Cerebellar nuclear complex (tissue), 1 donor: ENCODE measurements around the gene LTBP2.

ENCODE experiments used
- DNase-seq, 2 experiments: peaks; one replicate each; lab custom pipeline; 2025; lab: John Stamatoyannopoulos, UW

The LTBP2 gene

GRCh38 chr14:74612350-74613021, 449 bp upstream of the LTBP2 start:
- no peak for DNase-seq

- DNase-seq = no peak
These were observed 979 bp downstream of the LTBP2 start for GRCh38 chr14:74610866-74611649.

GRCh38 chr14:74610199-74610865, 1.7 kb downstream of the LTBP2 start:
- no peak for DNase-seq

DNA sequence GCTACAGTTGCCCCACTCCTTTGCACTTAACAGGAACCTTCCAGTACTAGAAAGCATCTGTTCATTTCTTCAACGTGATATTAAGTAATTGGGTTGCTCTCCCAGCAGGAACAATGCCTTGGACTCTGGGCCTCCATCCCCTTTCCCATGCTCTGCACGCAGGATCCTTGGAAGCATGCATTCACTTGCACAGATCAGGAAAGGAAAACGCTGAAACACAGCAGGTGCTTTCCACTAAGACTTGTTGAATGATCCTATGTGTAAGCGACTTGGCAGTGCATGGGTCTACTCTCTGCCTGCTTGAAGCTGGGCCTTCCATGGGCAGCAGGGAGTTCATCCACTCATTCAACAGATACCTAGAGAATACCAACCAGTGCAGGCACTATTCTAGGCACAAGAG, 2.3 kb downstream of the LTBP2 start:
- DNase-seq = no peak

GRCh38 chr14:74608959-74609611, 3.0 kb downstream of the LTBP2 start:
- DNase-seq = no peak

DNA sequence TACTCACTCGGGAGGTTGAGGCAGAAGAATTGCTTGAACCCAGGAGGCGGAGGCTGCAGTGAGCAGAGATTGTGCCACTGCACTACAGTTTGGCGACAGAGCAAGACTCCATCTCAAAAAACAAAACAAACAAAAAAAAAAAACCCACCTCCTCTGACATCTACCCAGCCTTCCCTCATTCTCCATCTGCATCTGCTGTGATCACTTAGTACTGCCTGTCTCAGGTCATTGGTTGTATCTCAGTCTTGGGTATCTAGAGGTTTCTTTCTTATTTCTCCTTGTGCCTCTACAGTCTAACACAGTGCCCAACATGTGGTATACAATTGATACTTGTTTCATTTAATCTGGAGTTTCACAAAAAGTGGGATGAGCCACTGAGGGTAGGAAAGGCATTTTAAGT, 5.3 kb downstream of the LTBP2 start:
- no peak for DNase-seq

DNA sequence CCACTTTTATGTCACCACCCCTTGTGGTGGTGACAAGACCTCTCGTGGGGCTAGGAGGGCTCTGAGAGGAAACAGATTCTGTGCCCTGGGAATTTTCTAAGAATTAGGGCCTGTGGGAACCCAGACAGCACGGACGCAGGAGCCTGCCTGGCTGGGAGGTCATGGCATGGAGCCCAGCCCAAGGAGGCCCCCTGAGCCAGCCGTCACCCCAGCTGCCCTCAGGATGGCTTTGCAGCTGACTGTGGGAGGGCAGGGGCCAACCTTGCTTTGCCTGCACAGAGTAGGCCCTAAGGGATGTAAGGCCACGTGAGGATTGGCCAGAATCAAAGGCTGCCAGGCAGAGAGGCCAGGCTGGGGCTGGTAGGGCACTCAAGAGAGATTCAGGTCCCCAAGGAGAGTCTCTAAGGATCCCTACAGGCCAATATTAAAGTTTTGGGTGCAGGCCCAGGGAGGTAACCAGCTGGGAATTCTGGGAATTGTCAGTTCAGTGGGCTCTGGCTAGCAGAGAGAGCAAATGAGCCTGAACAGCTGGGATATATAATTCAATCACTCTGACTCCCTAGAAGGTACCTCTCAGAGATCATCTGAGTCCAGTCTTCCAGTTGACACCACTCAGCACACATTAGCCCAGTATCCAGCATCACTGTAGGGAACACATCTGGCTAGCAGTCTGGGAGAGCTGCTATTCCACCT, 6.4 kb downstream of the LTBP2 start:
- no peak for DNase-seq

- no peak for DNase-seq
These were observed 7.1 kb downstream of the LTBP2 start for GRCh38 chr14:74604911-74605310.

DNA sequence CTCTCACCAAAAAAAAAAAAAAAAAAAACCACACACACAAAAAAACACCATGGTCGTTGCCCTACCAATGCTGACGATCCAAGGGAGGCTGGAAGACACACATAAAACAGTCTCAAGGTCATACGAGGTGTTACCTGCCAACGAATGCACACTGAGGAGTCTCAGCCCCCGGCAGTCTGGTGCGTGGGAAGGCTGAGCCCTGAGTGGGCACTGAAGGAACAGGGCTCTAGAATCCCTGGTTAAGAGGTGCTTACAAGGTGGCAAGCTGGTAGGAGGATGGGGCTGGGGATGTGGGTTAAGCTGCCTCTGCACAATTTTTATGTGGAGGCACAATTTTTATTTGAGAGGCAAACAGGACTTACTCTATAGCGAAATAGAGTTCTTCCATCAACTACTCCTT, 7.9 kb downstream of the LTBP2 start:
- DNase-seq = no peak

- no peak for DNase-seq
These were observed 10.1 kb downstream of the LTBP2 start for GRCh38 chr14:74601982-74602381.

GRCh38 chr14:74599946-74600345, 12.1 kb downstream of the LTBP2 start:
- no peak for DNase-seq

DNA sequence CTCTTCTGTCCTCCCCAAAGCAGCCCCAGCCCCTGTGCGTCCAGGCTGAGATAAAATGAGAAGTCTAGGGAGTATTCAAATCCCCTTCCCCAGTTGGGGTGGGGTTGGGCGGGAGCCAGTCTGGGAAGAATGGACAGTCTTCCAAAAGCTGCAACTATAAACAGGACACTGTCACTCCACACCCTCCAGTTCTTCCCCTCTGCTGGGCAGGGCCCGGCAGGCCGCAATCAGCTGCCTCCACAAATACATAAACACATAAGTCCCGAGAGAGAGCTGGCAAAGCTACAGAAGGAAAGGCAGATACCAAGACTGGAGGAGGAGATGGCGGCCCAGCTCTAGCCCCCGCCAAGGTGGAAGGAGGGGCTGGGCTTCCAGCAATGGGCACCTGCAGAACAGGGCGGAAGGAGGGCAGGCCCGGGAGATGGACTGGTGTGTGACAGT, 12.7 kb downstream of the LTBP2 start:
- DNase-seq = no peak

- DNase-seq = no peak
These were observed 15.1 kb downstream of the LTBP2 start for GRCh38 chr14:74596741-74597450.

DNA sequence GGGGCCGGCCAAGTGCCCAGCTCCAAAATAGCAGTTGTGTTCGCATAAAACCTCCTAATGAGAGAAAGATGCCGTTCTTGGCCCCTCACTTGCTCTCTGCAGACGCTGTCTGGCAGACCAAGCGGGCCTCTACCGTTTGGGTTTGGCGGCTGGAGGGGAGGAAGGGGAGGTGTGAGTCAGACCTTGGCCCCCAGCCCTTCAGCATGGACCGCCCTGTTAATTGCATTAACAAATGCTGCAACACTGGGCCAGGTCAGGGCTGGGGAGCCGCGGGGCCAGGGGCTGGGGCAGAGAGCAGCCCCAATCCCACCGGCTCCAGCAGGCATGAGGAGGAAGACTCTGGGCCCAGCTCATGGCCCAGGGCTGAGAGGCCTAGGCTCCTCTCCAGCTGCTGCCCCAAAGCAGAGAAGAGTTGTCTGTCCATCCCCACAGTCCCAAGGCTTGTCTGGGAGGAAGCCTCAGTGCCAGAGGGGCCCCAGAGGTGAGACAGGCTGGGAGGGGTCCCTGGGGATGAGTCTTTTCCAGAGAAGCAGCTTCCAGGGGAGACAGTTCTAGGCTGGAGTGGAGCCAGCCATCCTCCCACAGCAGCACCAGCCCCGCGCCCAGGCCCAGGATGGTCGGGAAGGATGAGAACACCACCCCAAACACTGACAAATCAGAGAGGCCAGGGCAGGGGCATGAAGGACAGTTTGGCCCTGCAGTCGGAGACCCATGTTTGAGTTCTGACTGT, 16.9 kb downstream of the LTBP2 start:
- no peak for DNase-seq

GRCh38 chr14:74594606-74595005, 17.4 kb downstream of the LTBP2 start:
- DNase-seq = no peak

- DNase-seq = no peak
These were observed 18.0 kb downstream of the LTBP2 start for GRCh38 chr14:74594029-74594428.

DNA sequence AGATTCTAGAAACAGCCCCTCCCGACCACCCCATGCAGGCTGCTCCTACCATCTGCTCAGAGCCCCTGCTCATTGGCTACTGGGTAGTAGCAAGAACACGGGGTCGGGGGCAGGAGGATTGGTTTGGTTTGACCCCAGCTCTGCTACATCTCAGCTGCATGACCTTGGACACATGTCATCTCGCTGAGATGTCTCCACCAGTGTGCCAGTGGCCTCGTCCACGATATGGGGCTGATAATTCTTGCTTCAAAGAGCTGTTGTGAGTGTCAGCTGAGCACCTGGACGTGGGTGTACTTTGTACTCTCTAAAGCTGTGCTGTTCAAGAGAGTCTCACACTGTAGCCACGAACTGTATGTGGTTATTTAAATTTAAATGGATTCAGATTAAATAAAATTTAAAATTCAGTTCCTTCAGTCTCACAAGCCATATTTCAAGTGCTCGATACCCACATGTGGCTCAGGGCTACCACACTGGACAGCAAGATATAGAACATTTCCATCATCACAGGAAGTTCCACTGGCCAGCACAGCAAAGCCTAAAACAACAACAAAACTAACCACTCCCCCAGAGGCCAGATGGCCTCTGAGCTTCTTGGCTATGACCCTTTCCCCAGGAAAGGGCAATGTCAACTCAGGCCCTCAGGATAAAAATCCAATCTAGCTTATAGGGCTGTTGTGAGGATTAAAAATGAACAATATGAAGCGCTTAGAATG, 18.6 kb downstream of the LTBP2 start:
- no peak for DNase-seq

GRCh38 chr14:74592476-74593201, 19.4 kb downstream of the LTBP2 start:
- DNase-seq = no peak

DNA sequence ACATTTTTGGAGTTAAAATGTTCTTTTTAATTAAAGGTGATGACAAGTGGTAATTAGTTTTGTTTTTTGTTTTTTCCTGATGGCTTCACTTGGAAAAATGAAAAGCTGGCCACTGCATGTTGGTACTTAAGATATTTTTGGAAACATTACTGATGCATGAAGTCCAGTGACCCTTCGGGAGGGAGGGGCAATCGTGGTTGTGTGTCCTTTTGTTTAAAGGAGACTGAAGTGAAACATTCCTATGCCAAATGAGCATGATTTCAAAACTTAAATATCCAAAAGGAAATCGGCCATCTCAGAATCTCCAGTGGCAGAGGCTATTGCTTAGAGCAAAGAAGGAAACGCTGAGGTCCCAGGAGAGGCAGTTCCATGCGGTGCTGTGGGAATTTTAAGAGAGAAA, 20.1 kb downstream of the LTBP2 start:
- DNase-seq = no peak
